ENCODE measurements around the gene PIK3AP1. TPM values are rescaled to one million over a fixed set of nuclear protein-coding genes. Genes with fewer than 3 reads are reported as not detected.
A peak's percentile ranks its signal among the peaks of the same experiment; 100 is the strongest.

The PIK3AP1 gene
- total RNA-seq, 4 donors from 2014 or later: 5.8 to 111 (median 13.4) TPM

DNA sequence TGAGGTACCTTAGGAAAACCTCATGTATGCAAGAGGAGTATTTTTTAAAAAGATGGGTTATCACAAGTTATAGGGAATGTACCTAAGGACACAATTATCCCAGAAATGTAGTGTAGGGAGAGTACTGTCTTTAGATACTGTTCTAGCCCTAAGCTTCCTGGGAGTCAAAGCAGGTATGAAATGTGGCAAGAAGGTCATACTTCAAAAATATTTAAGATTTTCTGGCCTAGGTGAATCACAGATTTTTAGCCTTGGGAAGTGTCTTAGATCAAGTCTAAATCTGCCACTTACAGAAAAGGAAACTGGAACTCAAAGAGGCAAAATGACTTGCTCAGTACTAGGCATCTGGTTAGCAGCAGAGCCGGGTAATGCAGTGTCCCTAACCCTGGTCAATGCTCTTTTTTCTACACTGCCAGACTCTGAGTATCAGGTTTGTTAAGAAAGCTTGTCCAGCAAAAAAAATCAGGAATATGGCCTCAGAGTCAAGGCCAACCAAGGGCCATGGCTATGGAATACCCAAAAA is 13.9 kb downstream of the PIK3AP1 start:
- no peak for TF ChIP-seq POLR2A (IDR thresholded peaks at IDR 0.05)
- TF ChIP-seq, protein P1, sequence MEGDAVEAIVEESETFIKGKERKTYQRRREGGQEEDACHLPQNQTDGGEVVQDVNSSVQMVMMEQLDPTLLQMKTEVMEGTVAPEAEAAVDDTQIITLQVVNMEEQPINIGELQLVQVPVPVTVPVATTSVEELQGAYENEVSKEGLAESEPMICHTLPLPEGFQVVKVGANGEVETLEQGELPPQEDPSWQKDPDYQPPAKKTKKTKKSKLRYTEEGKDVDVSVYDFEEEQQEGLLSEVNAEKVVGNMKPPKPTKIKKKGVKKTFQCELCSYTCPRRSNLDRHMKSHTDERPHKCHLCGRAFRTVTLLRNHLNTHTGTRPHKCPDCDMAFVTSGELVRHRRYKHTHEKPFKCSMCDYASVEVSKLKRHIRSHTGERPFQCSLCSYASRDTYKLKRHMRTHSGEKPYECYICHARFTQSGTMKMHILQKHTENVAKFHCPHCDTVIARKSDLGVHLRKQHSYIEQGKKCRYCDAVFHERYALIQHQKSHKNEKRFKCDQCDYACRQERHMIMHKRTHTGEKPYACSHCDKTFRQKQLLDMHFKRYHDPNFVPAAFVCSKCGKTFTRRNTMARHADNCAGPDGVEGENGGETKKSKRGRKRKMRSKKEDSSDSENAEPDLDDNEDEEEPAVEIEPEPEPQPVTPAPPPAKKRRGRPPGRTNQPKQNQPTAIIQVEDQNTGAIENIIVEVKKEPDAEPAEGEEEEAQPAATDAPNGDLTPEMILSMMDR (IDR thresholded peaks at IDR 0.05): no peak
- no peak overlapping the region for H3K4me3 ChIP-seq
- no peaks in the 10 kb centered on the region for H3K36me3 ChIP-seq
- H3K27me3 ChIP-seq: no peaks in the 10 kb centered on the region
- no peaks in the 10 kb centered on the region for H3K9me3 ChIP-seq
- no peak for DNase-seq
- H3K4me1 ChIP-seq: peaks cover 0 to 6% (median 3%) of the 10 kb centered on the region in 4 donors
- H3K27ac ChIP-seq: peak overlapping the region in 1 of 4 donors; percentile 70

DNA sequence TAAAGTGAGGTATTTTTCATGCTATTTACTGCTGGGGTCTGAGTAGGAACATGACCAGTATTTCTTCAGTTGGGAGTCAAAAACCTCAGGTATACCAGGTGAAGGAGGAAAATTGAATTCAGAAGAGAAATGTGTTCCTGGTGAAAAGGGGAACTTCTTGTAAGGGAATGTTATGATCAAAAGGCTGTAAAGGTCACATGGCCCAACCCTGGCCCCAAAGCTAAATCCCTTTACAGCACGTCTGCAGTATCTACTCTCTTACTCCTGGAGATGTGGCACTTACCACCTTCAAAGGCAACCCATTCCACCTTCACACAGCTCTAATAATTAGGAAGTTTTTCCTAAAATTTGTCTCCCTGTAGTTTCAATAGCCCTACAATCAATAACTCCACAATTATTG is 15.2 kb downstream of the PIK3AP1 start:
- Histone ChIP-seq H3K27me3 (no peaks in the 10 kb centered on the region), H3K27ac (peak overlapping the region in 1 of 4 donors; percentile 70), H3K36me3 (no peaks in the 10 kb centered on the region), H3K9me3 (no peaks in the 10 kb centered on the region), H3K4me3 (no peak overlapping the region), H3K4me1 (peaks cover 0 to 6% (median 3%) of the 10 kb centered on the region in 4 donors)
- TF ChIP-seq POLR2A (IDR thresholded peaks at IDR 0.05): no peak
- TF ChIP-seq, protein P1 (IDR thresholded peaks at IDR 0.05): no peak
- no peak for DNase-seq

DNA sequence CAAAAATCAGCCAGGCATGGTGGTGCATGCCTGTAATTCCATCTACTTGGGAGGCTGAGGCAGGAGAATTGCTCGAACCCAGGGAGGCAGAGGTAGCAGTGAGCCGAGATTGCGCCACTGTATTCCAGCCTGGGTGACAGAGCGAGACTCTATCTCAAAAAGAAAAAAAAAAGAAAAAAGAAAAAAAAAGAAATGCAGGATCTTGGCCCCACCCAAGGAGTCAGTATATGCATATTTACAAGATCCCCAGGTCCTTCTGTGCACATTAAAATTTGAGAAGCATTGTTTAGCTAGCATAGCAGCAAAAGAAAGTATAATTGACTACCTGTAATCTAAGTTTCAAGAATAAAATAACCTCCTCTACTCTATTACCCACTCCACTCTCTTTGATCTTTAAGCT is 15.8 kb downstream of the PIK3AP1 start:
- Histone ChIP-seq H3K4me1 (peaks cover 0 to 6% (median 3%) of the 10 kb centered on the region in 4 donors), H3K27me3 (no peaks in the 10 kb centered on the region), H3K36me3 (no peaks in the 10 kb centered on the region), H3K4me3 (no peak overlapping the region), H3K27ac (peak overlapping the region in 1 of 4 donors; percentile 70), H3K9me3 (no peaks in the 10 kb centered on the region)
- DNase-seq: no peak
- TF ChIP-seq, protein P1 (IDR thresholded peaks at IDR 0.05): no peak
- no peak for TF ChIP-seq POLR2A (IDR thresholded peaks at IDR 0.05)

DNA sequence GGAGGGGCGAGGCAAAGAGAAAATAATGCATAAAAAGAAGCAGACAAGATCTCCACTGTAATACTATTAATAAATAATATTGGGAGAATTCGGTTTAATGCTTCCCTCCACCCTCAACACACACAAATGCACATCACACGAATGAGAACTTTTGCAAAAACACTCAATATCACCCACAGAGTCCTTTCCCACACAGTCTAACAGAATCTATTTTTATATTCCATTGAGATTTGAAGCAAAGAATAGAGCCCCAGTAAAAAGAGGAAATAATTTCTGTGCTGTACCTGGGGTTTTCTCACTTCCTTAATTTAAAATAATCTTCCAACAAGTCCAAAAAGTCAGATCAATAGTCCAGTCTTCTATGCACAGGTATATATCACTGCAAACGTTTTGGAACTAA is 17.0 kb downstream of the PIK3AP1 start:
- no peaks in the 10 kb centered on the region for H3K27me3 ChIP-seq
- DNase-seq: no peak
- no peaks in the 10 kb centered on the region for H3K9me3 ChIP-seq
- H3K4me1 ChIP-seq: peaks cover 0 to 6% (median 3%) of the 10 kb centered on the region in 4 donors
- no peaks in the 10 kb centered on the region for H3K36me3 ChIP-seq
- no peak for TF ChIP-seq POLR2A (IDR thresholded peaks at IDR 0.05)
- TF ChIP-seq, protein P1 (IDR thresholded peaks at IDR 0.05): no peak
- H3K27ac ChIP-seq: peak overlapping the region in 1 of 4 donors; percentile 70
- no peak overlapping the region for H3K4me3 ChIP-seq

DNA sequence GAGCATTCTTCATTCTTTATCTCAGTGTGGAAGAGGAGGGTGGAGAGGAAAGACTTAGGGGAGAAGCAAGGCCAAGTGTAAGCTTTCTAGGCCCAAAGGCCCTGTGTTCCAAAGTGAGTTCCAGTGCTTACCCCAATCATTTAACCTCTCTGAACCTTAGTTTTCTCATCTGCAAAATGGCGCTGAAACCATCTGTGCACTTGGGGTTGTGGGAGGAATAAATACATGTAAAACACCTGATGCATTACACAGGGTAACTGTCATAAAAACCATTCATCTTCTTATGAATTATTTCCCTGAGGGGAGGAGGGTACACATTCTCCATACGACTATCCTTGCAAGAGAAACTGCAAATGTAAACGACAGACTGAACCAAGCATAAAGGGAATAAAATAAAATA is 19.0 kb downstream of the PIK3AP1 start:
- Histone ChIP-seq H3K27me3 (no peaks in the 10 kb centered on the region), H3K9me3 (no peaks in the 10 kb centered on the region), H3K4me3 (no peak overlapping the region), H3K36me3 (no peaks in the 10 kb centered on the region), H3K27ac (peak overlapping the region in 2 of 4 donors; percentile 68 to 78), H3K4me1 (peaks cover 0 to 6% (median under 1%) of the 10 kb centered on the region in 4 donors)
- no peak for DNase-seq
- TF ChIP-seq, protein P1 (IDR thresholded peaks at IDR 0.05): no peak
- TF ChIP-seq POLR2A (IDR thresholded peaks at IDR 0.05): no peak
